GM10266 (cell line): ENCODE results near the gene RRP8.

Source experiments
- DNase-seq: peaks from one replicate; pipeline ENCODE4 v3.0.0; 2012; ENCODE audit errors: extremely low spot score
- TF ChIP-seq, protein P1 (sequence below): IDR thresholded peaks from 2 replicates; pipeline ENCODE4 v1.5.1; 2012; ENCODE audit warnings: mild to moderate bottlenecking, low read depth; ENCODE audit not compliant: control insufficient read depth, insufficient read depth; ENCODE audit errors: missing control alignments

The RRP8 gene

DNA sequence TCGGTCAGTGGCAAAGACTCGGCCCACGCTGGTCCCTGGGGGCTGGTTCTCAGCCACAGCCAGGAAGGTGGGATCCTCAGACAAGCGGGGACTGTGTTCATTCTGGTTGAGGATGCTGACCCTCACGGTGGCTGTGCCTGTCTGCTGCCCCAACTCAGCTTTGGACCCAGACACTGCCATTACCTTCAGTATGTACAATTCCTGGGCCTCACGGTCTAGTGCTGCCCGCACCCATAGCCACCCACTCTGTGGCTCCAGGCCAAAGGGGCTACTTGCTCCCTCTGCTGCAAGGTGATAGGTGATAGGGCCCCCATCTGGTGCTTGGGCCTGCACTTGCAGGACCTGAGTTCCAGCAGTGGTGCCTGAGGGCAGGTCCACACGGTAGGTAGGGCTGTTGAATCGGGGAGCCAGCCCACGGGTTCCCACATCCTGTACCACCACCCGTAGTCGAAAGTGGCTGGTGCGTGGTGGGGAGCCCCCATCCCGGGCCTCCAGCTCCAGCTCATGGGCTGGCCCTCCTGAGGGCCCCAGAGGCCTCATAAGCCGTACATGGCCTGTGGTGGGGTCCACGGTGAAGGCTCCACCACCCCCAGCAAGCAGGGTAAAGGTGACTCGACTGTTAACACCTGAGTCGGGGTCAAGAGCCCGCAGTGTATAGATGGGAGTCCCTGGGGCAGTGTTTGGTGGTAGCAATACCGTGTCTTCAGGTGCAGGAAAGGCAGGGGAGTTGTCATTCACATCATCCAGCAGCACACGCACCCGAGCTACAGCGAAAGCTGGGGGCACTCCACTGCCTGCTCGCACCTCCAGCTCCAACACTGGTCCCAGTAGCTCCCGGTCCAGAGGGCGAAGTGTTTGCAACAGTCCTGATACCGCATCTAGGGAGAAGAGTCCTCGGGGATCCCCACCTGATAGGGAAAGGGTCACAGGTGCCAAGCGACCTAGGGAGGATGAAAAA, 29.0 kb upstream of the RRP8 start:
- TF ChIP-seq, protein P1, sequence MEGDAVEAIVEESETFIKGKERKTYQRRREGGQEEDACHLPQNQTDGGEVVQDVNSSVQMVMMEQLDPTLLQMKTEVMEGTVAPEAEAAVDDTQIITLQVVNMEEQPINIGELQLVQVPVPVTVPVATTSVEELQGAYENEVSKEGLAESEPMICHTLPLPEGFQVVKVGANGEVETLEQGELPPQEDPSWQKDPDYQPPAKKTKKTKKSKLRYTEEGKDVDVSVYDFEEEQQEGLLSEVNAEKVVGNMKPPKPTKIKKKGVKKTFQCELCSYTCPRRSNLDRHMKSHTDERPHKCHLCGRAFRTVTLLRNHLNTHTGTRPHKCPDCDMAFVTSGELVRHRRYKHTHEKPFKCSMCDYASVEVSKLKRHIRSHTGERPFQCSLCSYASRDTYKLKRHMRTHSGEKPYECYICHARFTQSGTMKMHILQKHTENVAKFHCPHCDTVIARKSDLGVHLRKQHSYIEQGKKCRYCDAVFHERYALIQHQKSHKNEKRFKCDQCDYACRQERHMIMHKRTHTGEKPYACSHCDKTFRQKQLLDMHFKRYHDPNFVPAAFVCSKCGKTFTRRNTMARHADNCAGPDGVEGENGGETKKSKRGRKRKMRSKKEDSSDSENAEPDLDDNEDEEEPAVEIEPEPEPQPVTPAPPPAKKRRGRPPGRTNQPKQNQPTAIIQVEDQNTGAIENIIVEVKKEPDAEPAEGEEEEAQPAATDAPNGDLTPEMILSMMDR: no peak
- no peak for DNase-seq

DNA sequence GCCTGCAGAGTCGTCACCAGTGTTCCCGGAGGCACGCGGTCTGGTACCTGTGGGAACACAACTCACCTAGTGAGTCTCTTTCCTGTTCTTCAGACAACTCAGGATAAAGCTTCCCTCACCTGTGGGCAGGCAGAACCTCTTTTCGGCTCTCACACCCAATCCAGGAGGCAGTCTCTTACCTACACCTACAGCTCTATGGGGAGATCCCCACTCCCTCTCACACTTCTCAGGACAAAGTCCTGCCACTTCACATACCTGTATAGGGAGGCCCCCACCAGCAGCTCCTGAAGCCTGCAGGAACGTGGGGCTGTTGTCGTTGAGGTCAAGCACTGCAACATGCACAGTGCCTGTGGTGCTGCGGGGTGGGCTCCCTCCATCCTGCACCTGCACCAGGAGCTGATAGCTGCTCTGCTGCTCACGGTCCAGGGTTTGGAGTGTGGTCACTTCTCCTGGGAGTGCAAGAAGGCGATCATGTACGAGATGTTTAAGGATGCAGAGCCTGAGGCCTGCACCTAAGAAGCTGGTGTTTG, 28.0 kb upstream of the RRP8 start:
- TF ChIP-seq, protein P1: no peak
- DNase-seq: no peak

DNA sequence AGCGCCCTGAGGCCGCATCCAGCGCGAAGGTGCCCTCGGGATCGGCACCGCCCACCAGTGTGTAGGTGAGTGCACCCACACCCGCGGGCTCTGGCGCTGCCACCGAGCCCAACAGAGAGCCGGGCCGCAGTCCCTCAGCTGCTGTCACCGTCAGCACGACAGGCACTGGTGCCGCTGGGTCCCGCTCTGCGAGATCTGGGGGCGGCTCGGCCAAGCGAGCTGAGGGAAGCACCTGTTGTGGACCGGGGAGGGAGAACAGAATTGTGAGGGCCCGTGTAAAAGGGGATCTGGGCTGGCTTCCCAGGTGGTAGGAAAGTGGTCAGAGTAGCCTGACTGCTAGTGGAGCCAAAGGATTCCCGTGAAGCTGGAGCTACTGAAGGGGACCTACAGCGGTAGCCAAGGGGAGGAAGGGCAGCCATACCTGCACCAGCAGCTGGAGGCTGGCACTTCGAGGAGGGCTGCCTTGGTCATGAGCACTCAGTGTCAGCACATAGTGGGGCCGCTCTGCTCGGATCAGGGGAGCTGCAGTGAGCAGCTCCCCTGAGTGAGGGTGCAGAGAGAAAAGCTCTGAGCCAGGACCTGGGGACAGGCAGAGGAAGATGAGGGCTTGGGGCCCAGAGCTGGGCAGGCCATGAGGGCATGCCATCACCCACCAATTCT, 27.3 kb upstream of the RRP8 start:
- TF ChIP-seq, protein P1: no peak
- no peak for DNase-seq

DNA sequence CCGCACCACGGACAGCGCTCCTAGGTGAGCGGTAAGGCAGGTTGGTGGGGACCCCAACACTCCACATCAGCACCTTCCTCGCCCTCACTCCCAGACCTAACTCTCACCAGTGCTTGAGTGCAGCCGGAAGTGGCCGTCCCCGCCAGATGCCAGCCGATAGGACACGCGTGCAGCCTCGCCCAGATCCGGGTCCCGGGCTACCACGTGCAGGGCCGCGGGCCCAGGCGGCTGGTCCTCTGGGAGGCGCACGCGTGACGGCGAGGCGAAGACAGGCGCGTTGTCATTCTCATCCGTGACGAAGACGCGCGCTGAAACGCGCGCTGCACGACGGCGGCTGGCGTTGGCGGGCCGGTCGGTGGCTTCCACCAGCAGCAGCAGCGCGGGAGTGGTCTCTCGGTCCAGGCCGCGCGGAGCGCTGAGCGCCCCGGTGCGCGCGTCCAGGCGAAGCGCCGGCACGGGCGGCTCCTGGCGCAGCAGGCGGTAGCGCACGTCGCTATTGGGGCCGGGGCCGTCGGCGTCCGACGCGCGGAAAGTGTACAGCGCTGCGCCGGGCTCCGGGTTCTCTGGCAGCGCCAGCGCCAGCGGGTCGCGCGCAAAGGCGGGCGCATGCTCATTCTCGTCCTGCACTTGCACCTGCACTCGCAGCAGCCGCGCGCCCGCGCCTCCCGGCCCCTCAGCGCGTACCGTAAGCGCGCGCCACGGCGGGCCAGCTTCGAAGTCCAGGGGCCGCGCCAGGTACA, 26.6 kb upstream of the RRP8 start:
- no peak for DNase-seq
- TF ChIP-seq, protein P1: no peak

DNA sequence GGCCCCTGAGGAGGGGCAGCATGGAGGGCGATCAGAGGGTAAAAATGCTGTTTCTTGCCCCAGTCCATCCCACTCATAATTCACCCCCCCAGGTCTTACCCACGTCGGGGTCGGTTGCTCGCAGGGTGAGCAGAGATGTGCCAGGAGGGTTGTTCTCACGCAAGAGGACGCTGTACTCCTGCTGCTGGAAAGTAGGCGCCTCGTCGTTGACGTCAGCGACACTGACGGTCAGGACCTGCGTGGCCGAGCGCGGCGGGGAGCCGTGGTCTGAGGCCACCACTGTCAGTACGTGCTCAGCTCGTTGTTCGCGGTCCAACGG, 26.1 kb upstream of the RRP8 start:
- TF ChIP-seq, protein P1: no peak
- DNase-seq: no peak

DNA sequence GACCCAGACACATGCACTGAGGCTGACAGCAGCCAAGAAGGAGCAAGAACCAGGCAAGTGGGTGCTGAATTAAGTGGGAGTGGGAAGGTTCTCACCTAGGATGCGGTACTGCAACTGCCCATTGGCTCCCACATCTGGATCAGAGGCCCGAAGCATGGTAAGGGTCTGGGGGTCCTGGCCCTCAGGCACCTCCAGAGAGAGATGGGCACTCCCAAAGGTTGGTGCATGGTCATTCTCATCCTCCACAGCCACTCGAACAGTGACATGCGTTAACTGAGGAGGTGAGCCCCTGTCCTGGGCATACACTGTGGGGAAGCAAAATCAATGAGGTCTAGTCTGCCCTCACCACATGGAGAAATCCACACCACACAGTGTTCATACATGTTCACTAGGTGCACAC, 25.1 kb upstream of the RRP8 start:
- DNase-seq: no peak
- TF ChIP-seq, protein P1: no peak
